Stomach smooth muscle (tissue), 2 donors: ENCODE measurements around the gene KCTD4.
A peak's percentile ranks its signal among the peaks of the same experiment; 100 is the strongest.
"Not testable (repeated sequence)": the region's sequence is repeated elsewhere in the genome, so short reads cannot be mapped to it uniquely, and the experiment has no call there.

Experiments
- H3K27ac ChIP-seq: one replicate; pipeline ENCODE4 v1.7.0; 2013; ENCODE audit warnings: mild to moderate bottlenecking, low read length, inconsistent platforms
- H3K27me3 ChIP-seq, 2 donors: one replicate each; pipeline ENCODE4 v1.7.0; 2013; ENCODE audit warnings: low read length in 2 of 2; ENCODE audit not compliant: insufficient read depth in 2 of 2, control insufficient read depth in 1 of 2
- H3K36me3 ChIP-seq, 2 donors: one replicate each; pipeline ENCODE4 v1.7.0; 2013; ENCODE audit warnings: low read length in 2 of 2; ENCODE audit not compliant: control insufficient read depth in 2 of 2, insufficient read depth in 2 of 2
- H3K4me1 ChIP-seq: one replicate; pipeline ENCODE4 v1.7.0; 2013; ENCODE audit warnings: low read length; ENCODE audit not compliant: control insufficient read depth, insufficient read depth
- H3K4me3 ChIP-seq, 2 donors: one replicate each; pipeline ENCODE4 v1.7.0; 2013; ENCODE audit warnings: low read length in 2 of 2
- H3K9ac ChIP-seq, 2 donors: one replicate each; pipeline ENCODE4 v1.7.0; 2013; ENCODE audit warnings: low read length in 2 of 2, mild to moderate bottlenecking in 1 of 2
- H3K9me3 ChIP-seq, 2 donors: one replicate each; pipeline ENCODE4 v1.7.0; 2013; ENCODE audit warnings: low read length in 2 of 2; ENCODE audit not compliant: control insufficient read depth in 2 of 2
- donor health status: healthy.
- donor health status: Pancreatic carcinoma.

The KCTD4 gene

GRCh38 chr13:45200701-45201232 is at the start of gene KCTD4:
Gene KCTD4, minus strand, starts transcription at chr13:45201045. Its CDS starts 6,478 bp downstream, at chr13:45194567.
- H3K27ac ChIP-seq = no peak within 1 kb of the TSS
- H3K4me3 ChIP-seq = no peak within 1 kb of the TSS
- no peaks in the 10 kb centered on the region for H3K27me3 ChIP-seq
- no peaks in the 10 kb centered on the region for H3K9me3 ChIP-seq
- H3K4me1 ChIP-seq = no peaks in the 10 kb centered on the region
- no peaks in the 10 kb centered on the region for H3K36me3 ChIP-seq
- no peak within 1 kb of the TSS for H3K9ac ChIP-seq

GRCh38 chr13:45249662-45250061 is 48.8 kb upstream of the KCTD4 start:
- H3K9ac ChIP-seq = no peak overlapping the region
- H3K27me3 ChIP-seq = no peaks in the 10 kb centered on the region

GRCh38 chr13:45244736-45245135 is 43.9 kb upstream of the KCTD4 start:
- H3K9ac ChIP-seq, H3K27me3 ChIP-seq: not testable (repeated sequence)

More at GRCh38 chr13:45249662-45250061, 48.8 kb upstream of the KCTD4 start:
- H3K36me3 ChIP-seq = peaks cover 3 to 4% of the 10 kb centered on the region in 2 donors
- H3K4me1 ChIP-seq = peaks cover 8% of the 10 kb centered on the region
- H3K27ac ChIP-seq = no peak overlapping the region
- H3K9me3 ChIP-seq = no peaks in the 10 kb centered on the region
- no peak overlapping the region for H3K4me3 ChIP-seq

GRCh38 chr13:45243077-45243476 is 42.2 kb upstream of the KCTD4 start:
- H3K4me1 ChIP-seq = no peaks in the 10 kb centered on the region
- H3K4me3 ChIP-seq = peak overlapping the region; percentile 40 to 43
- peak overlapping the region in 1 of 2 donors; percentile 51 for H3K9ac ChIP-seq
- H3K27ac ChIP-seq = no peak overlapping the region
- H3K9me3 ChIP-seq = no peaks in the 10 kb centered on the region
- no peaks in the 10 kb centered on the region for H3K27me3 ChIP-seq
- no peaks in the 10 kb centered on the region for H3K36me3 ChIP-seq

More at GRCh38 chr13:45244736-45245135, 43.9 kb upstream of the KCTD4 start:
- not testable (repeated sequence) for H3K27ac ChIP-seq, H3K4me1 ChIP-seq, H3K9me3 ChIP-seq, H3K36me3 ChIP-seq, H3K4me3 ChIP-seq

GRCh38 chr13:45242524-45242923 is 41.7 kb upstream of the KCTD4 start:
- Histone ChIP-seq H3K27ac (no peak overlapping the region), H3K27me3 (no peaks in the 10 kb centered on the region), H3K4me1 (no peaks in the 10 kb centered on the region), H3K9ac (no peak overlapping the region), H3K4me3 (no peak overlapping the region), H3K36me3 (no peaks in the 10 kb centered on the region), H3K9me3 (no peaks in the 10 kb centered on the region)

- H3K36me3 ChIP-seq = no peaks in the 10 kb centered on the region
- no peaks in the 10 kb centered on the region for H3K9me3 ChIP-seq
- no peak overlapping the region for H3K27ac ChIP-seq
- H3K27me3 ChIP-seq = no peaks in the 10 kb centered on the region
- H3K9ac ChIP-seq = peak overlapping the region in 1 of 2 donors; percentile 52
- no peaks in the 10 kb centered on the region for H3K4me1 ChIP-seq
- H3K4me3 ChIP-seq = peak overlapping the region; percentile 23 to 46
These were observed 41.2 kb upstream of the KCTD4 start for GRCh38 chr13:45242070-45242469.

- Histone ChIP-seq H3K4me3 (no peak overlapping the region), H3K36me3 (no peaks in the 10 kb centered on the region), H3K27ac (no peak overlapping the region), H3K27me3 (no peaks in the 10 kb centered on the region), H3K9me3 (no peaks in the 10 kb centered on the region), H3K4me1 (no peaks in the 10 kb centered on the region), H3K9ac (no peak overlapping the region)
These were observed 39.3 kb upstream of the KCTD4 start for GRCh38 chr13:45240143-45240542.

GRCh38 chr13:45238945-45239795 is 38.3 kb upstream of the KCTD4 start:
- Histone ChIP-seq H3K4me3 (no peak overlapping the region), H3K27me3 (no peaks in the 10 kb centered on the region), H3K9ac (no peak overlapping the region), H3K36me3 (no peaks in the 10 kb centered on the region), H3K9me3 (no peaks in the 10 kb centered on the region), H3K4me1 (no peaks in the 10 kb centered on the region), H3K27ac (no peak overlapping the region)

GRCh38 chr13:45232591-45232990 is 31.7 kb upstream of the KCTD4 start:
- Histone ChIP-seq H3K27me3 (no peaks in the 10 kb centered on the region), H3K9ac (no peak overlapping the region), H3K36me3 (no peaks in the 10 kb centered on the region), H3K4me1 (no peaks in the 10 kb centered on the region), H3K27ac (no peak overlapping the region), H3K9me3 (no peaks in the 10 kb centered on the region), H3K4me3 (no peak overlapping the region)

- Histone ChIP-seq H3K4me3 (no peak overlapping the region), H3K36me3 (no peaks in the 10 kb centered on the region), H3K27me3 (no peaks in the 10 kb centered on the region), H3K9me3 (no peaks in the 10 kb centered on the region), H3K27ac (peak overlapping the region; percentile 41), H3K4me1 (no peaks in the 10 kb centered on the region), H3K9ac (no peak overlapping the region)
These were observed 30.9 kb upstream of the KCTD4 start for GRCh38 chr13:45231722-45232121.

- Histone ChIP-seq H3K27ac (peak overlapping the region; percentile 41), H3K36me3 (no peaks in the 10 kb centered on the region), H3K4me3 (no peak overlapping the region), H3K9ac (no peak overlapping the region), H3K9me3 (no peaks in the 10 kb centered on the region), H3K27me3 (no peaks in the 10 kb centered on the region), H3K4me1 (no peaks in the 10 kb centered on the region)
These were observed 30.5 kb upstream of the KCTD4 start for GRCh38 chr13:45231305-45231704.
